GM18867 (cell line): ENCODE measurements around the gene ZC3H4.
"Not testable (repeated sequence)": the region's sequence is repeated elsewhere in the genome, so short reads cannot be mapped to it uniquely, and the experiment has no call there.

Experiments used
- ATAC-seq: cut with Tn5 transposase; IDR thresholded peaks from one replicate; pipeline ENCODE4 v1.9.1; 2021; ENCODE audit warnings: mild to moderate bottlenecking, moderate library complexity; ENCODE audit not compliant: unreplicated experiment

Gene ZC3H4

GRCh38 chr19:47112997-47113849 is at the start of gene ZC3H4:
Gene ZC3H4 (minus strand): TSS chr19:47113776. CDS start chr19:47112584, 1,192 bp downstream.
- ATAC-seq = peak; percentile 77

- ATAC-seq = no peak
Measured at GRCh38 chr19:47161876-47162489, 48.4 kb upstream of the ZC3H4 start.

- no peak for ATAC-seq
Measured at GRCh38 chr19:47158879-47159503, 45.4 kb upstream of the ZC3H4 start.

- no peak for ATAC-seq
Measured at GRCh38 chr19:47158367-47158791, 44.8 kb upstream of the ZC3H4 start.

GRCh38 chr19:47157431-47158321 is 44.1 kb upstream of the ZC3H4 start:
- no peak for ATAC-seq

- no peak for ATAC-seq
Measured at GRCh38 chr19:47156861-47157430, 43.4 kb upstream of the ZC3H4 start.

- no peak for ATAC-seq
Measured at GRCh38 chr19:47155148-47155547, 41.6 kb upstream of the ZC3H4 start.

- no peak for ATAC-seq
Measured at GRCh38 chr19:47153266-47153665, 39.7 kb upstream of the ZC3H4 start.

- ATAC-seq = no peak
Measured at GRCh38 chr19:47152632-47153031, 39.1 kb upstream of the ZC3H4 start.

- no peak for ATAC-seq
Measured at GRCh38 chr19:47152205-47152604, 38.6 kb upstream of the ZC3H4 start.

- ATAC-seq = no peak
Measured at GRCh38 chr19:47151627-47152026, 38.1 kb upstream of the ZC3H4 start.

- ATAC-seq = no peak
Measured at GRCh38 chr19:47146920-47147319, 33.3 kb upstream of the ZC3H4 start.

- ATAC-seq = no peak
Measured at GRCh38 chr19:47145639-47146486, 32.3 kb upstream of the ZC3H4 start.

- no peak for ATAC-seq
Measured at GRCh38 chr19:47144630-47145029, 31.1 kb upstream of the ZC3H4 start.

- ATAC-seq = no peak
Measured at GRCh38 chr19:47143322-47144073, 29.9 kb upstream of the ZC3H4 start.

GRCh38 chr19:47142779-47143178 is 29.2 kb upstream of the ZC3H4 start:
- ATAC-seq = no peak

GRCh38 chr19:47141695-47142094 is 28.1 kb upstream of the ZC3H4 start:
- ATAC-seq = no peak

- ATAC-seq = not testable (repeated sequence)
Measured at GRCh38 chr19:47141252-47141651, 27.7 kb upstream of the ZC3H4 start.

- no peak for ATAC-seq
Measured at GRCh38 chr19:47135156-47135555, 21.6 kb upstream of the ZC3H4 start.
